Measurements from ENCODE around the gene CORO7.
"Not testable (repeated sequence)": the region's sequence is repeated elsewhere in the genome, so short reads cannot be mapped to it uniquely, and the experiment has no call there.

CORO7 gene

DNA sequence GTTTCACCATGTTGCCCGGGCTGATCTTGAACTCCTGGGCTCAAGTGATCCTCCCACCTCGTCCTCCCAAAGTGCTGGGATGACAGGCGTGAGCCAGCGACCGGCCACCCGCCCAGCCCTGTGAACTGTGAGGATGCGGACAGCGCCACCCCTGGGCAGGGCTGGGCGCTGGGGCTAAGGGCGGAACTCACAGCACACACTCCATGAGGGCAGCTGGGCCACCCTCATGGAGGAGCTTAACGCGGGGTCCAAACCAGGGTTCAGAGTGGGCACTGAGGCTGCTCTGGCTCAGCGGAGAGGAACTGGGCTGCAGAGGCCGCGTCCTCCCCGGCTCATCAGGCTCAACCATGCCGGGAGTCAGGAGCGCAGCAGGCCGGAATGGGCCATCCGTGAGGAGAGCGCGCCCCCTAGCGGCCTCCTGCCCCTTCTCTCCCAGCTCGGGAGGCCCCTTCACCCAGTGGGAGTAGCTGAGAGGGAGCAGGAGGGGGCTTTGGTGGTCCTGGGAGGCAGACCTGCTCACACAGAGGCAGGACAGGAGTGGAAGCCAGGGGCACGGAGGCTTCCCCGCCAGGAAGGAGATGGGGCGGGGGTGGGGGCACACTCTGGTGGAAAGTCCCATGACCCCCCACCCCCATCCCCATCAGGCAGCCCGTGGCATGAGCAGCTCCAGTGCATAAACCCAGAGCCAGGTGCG is 13.8 kb downstream of the CORO7 start:
- DNase-seq (ENCODE audit: low spot score): peak; percentile 67

DNA sequence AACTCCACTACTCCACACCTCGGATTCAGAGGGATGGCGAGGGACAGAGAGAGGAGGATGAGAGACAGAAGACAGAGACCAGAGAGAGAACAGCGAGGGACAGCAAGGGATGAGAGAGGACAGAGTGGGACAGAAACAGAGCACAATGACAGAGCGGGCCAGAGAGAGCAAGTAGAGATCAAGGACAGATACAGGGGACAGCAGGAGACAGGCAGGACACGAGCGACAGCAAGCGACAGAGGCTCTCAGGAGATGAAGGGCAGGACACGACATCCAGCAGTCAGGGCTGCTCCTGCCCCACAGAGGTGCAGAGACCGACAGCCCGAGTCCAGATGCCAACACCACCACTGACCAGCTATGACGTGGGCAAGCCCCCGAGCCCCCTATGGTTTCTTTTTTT is 14.9 kb downstream of the CORO7 start:
- no peak for DNase-seq (ENCODE audit: low spot score)

DNA sequence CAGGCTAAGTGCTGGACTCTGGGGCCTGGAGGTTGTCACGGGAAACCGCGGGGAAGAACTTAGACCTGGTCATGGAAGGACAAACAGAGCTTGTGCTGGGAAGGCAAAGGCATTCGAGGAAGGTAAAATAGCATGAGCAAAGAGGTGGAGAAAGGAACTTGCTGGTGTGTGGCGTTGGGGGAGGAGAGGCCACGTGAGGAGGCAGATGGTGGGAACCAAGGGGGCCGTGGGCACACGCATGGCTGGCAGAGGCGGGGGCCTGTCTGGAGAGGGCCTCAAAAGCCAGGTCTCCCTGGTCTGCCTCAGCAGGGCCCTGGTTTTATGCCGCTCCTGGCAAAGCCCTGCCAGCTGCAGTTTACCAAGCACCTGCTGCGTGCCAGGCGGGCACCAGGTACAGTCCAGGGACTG is 15.3 kb downstream of the CORO7 start:
- no peak for DNase-seq (ENCODE audit: low spot score)

DNA sequence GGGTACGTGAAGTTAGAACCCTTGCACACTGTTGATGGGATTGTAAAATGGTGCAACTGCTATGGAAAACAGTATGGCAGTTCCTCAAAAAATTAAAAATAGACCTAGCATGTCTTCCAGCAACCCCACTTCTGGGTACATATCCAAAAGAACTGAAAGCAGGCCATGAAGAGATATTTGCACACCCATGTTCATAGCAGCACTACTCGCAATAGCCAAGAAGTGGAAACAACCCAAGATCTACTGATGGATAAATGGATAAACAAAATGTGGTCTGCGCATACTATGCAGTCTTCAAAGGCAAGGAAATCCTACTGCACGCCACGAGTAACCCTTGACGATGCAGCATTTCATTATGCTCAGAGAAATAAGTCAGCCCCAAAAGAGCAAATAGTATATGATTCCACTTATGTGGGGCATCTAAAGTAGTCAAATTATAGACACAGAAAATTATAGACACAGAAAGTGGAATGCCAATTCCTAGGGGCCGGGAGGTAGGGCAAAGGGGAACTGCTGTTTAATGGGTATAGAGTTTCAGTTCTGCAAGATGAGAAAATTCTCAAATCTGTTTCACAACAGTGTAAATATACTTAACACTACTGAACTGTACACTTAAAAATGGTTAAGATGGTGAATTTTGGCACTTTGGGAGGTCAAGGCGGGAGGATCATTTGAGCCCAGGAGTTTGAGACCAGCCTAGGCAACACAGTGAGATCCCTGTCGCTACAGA is 17.2 kb downstream of the CORO7 start:
- DNase-seq (ENCODE audit: low spot score): no peak

DNA sequence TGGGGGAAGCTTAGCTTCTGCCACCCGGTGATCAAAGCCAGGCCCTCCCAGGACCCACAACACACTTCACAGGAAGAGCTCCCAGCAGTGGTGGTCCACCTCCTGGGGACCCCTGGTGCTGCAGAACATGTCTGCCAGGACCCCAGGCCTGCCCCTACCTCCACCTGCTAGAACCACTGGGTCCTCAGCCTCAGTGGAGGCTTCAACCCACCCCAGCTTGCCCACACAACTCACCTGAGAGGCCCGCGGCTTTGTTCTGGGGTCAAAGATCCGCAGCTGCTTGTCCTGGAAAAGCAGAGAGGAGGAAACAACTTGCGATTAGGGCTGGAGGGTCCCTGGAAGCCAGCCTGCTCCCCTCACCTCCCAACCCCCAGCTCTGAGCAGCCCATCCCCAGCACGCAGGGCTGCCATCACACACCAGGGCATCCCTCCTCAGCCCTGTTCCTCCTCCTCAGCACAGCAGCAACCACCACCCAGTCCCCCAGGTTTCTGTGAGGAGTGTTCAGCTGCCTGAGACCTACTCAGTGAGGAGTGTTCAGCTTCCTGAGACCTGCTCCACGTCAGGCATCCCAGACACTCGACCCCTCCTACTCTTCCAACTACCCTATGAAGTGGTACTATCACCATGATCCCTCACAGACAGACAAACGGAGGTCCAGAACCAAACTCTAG is 21.2 kb downstream of the CORO7 start:
- no peak for DNase-seq (ENCODE audit: low spot score)

DNA sequence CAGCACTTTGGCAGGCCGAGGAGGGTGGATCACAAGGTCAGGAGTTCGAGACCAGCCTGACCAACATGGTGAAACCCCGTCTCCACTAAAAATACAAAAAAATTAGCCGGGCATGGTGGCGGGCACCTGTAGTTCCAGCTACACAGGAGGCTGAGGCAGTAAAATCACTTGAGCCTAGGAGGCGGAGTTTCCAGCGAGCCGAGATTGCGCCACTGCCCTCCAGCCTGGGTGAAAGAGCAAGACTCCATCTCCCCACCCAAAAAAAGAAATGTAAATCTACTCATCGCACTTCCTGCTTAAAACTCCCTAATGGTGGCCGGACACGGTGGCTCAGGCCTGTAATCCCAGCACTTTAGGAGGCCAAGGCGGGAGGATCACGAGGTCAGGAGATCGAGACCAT is 22.5 kb downstream of the CORO7 start:
- not testable (repeated sequence) for DNase-seq (ENCODE audit: low spot score)

DNA sequence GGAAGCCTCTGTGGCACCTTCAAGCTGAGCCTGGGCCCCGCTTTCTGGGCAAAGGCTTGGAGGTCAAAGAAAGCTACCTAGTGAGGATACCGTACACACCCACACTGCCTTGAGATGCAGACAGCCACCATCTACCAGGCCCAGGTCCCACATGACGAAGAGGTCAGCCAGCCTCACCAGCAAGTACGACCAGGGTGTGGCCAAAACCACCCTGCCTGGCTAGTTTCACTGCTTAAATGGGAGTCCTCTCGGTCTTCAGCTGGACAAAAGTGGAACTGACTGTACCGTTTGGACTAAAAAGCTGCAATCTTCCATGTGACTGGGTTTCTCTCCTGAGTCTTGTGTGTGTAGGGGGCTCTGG is 23.2 kb downstream of the CORO7 start:
- no peak for DNase-seq (ENCODE audit: low spot score)

DNA sequence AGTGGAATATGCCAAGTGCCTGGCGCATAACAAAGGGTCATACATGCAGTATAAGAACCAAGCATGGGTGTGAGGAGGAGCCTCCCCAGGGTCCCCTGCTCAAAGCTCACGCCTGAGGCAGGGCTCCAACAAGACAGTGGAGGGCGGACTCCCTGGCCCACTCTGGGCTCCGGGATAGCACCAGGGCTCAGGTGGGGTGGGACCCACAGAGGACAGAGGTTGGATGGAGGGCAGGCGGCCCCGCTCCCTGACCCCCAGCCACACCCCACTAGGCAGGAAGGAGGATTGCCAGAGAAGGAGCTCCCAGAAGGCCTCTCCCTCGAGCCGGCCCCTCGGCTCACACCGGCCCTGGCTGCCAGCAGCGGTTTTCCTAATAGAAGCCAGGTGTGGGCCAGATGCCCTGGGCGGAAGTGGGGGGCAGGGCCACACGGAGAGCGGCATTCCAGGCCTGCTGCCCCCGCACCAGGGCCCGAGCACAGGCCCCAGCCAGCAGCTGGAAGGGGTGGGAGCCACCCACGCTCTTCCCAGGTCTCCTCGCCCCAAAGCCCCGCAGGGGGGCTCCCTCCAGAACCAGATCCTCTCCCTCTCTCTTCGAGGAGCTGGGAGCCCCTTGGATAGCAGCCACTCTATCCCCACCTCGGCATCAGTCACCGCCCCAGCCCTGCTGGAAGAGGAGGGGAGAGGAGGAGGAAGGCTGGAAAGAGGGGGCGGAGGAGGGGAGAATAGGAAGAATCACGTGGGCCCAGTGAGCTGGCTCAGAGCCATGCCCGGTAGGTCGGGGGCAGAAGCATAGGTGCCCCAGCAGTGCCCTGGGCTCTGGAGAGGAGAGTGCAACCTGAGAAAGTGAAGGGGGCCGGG is 23.8 kb downstream of the CORO7 start:
- DNase-seq (ENCODE audit: low spot score): no peak

DNA sequence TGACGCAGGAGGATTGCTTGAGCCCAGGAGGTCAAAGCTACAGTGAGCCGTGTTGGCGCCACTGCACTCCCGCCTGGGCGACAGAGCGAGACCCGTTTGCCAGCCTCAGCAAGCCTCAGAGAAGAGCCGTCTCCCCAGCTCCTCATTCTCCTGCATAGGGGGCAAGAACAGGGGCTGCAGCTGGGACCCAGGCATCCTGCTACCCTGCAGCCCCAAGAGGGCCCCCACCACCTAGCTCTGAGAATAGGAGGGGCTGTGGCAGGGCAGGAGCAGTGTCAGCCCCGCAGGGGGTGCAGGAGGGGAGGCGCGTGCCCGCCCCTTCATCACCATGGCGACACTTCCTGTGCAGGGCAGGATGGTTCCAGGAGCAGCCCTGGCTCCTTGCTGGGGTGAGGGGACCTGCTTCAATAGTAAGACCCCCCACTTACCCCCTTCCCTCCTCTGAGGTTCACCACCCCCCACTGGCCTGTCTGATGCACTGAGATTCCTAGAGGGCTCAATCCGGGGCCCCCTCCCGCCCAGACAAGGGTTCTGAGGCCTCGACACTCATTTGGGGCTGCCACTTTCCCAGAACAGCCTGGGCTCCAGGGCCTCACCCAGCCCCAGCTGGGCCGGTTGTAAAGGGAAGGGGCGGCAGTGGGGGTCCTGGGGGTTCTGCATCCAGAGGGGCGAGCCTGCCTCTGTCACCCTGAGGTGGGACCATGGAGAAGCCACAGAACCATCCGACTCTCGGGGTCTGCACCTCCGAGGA is 24.6 kb downstream of the CORO7 start:
- DNase-seq (ENCODE audit: low spot score): no peak

DNA sequence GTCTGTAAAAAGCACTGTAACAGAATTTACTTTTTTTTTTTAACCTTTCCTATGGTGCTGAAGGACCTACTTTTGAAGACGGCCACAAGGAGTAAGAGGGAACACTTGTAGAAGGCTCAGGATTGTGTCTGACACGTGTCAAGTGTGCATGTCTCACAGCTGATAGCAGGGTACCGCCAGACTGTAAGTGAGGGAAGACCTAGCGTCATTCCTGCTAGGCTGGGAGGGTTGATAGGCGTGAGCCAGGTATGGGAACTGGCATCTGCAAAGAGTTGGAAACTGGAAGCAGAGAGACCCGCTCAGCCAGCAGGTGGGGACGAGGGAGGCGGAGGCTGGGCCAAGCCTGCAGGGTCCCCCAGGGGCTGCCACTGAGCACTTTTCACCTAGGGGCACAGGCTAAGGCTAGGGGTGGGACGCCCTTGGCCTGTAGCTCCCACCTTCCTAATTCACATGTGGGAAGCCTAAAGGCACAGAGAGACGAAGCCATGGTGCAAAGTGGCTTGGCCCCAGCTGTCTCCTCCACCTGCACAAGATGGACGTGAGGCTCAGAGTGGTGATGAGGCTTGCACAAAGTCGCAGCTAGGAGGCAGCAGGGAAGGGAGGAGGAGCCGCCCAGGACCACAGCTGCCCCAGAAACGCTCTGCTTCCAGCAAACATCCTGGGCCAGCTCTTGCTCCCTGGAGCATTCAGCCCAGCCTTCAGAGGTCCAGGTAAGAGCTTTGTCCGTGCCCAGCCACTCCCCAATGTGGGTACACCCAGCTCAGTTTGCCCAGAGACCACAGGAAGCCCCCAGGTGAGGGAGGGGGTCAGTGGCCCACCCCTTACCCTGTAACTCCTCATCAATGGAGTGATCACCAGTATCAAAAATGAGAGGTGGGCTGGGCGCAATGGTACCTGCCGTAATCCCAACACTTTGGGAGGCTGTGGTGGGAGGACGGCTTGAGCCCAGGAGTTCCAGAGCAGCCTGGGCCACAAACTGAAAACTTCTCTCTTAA is 25.8 kb downstream of the CORO7 start:
- no peak for DNase-seq (ENCODE audit: low spot score)

DNA sequence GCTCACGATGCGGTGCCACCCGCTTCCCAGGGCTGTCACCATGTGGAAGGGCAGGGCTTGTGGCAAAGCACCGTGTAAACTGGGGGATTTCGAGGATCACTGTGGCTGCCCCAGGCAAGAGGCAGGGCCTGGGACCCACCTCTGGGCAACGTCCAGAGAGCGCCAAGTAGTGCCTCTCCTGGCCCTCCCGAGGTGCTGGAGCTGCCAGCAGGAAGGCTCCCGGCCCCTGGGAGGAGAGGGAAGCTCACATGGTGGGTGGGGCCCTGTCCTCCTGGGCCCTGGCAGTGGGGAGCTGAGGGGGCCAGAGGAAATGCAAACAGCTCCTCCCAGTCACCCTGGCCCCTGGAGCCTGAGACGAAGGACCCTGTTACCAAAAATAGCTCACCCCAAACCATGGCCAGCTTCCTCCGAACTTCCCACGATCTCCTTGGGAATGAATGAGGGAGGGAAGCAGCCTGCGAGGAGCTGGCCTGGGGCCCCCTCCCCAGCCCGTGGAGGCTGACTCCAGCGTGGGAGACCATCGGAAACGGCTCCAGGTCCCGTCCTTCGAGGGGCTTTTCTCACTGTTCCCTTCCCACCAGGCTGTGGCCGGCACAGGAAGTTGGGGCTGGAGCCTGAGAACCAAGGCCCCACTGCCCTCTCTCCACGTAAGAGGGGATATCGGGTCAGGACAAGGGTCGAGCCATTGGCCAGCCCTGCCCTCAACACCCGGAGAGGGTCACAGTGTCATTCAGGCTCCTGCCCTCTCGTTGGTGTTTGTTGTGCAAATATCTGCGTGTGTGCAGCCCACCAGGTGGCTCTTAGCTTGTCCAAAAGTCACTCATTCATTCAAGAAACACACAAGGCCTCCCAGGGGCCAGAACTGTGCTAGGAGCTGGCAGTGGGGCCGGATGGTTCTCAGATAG is 27.1 kb downstream of the CORO7 start:
- DNase-seq (ENCODE audit: low spot score): no peak

DNA sequence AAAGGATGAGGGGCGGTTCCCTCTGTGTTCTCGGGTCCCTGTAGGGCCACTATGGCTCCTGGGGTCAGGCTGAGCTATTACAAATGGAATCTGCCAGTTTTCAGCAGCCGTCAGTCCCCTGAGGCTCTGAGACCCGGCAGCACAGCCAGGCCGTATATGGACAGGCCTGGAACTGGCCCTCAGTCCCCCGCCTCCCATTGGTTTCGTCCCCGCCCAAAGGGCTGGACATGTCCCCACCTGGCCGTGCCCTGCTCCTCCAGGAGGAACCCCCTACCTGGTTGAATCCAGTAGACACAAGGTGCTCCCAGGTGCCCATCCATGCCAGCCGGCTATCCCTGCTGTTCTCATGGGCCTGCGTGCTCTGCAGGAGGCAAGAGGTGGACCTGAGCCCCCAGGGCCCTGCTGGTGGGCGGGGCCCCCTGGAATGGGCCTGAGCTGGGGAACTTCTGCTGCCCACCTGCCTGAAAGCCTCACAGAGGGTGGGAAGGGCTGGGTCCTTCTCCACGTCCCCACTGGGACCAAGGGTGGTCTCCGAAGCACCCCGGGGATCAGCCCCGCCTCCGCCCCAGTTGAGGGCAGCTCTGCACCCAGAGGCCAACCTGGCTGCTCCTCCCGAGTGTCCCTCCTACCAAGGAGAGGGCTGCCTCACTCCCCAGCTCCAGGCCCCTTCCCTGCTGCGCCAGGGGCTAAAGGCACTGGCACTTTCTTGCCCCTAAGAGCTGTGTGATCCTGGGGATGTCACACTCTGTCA is 27.9 kb downstream of the CORO7 start:
- no peak for DNase-seq (ENCODE audit: low spot score)

DNA sequence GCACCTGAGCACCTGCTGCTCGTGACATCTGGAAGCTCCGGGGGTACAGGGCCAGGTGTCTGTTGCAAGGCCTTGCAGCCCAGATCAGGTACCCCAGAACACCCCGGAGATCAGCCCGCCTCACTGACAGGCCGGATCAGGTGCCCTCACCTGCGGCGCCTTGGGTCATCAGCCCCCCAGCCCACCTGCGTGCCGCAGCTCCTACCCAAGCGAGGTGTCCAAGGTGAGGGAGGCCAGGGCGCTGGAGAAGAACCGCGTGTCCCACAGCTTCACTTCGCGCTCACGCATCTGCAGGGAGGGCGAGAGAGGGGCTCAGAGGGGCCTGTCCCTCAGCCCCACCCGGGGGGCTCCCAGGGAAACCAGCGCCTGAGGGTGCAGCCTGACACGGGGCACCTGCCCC is 28.6 kb downstream of the CORO7 start:
- no peak for DNase-seq (ENCODE audit: low spot score)

DNA sequence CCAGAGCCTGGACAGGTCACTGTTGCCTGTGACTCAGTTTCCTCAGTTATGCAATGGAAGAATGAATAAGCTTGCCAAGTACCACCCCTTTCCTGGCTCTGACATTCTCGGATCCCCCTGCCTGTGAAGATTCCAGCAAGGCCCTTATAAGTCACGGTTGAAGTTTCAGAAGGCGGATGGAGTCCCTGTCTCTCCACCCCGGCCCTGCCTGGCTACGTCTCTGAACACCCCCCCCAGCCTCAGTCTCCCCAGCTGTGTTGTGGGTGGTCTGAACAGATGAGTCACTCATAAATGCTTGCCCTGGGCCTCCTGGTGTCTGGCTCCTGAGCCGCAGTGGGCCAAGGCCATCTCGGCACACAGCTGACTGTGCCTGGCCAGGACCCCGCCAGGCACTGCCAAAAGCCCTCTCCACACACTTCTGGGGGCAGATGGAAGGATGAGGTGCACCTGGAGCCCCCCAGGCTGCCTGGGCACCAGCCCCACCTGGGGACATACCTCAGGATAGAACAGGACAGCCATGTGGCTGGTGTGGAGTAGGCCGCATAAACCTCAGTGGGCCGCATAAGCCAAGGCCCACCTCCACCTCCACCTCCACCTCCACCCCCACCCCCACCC is 29.3 kb downstream of the CORO7 start:
- DNase-seq (ENCODE audit: low spot score): no peak

DNA sequence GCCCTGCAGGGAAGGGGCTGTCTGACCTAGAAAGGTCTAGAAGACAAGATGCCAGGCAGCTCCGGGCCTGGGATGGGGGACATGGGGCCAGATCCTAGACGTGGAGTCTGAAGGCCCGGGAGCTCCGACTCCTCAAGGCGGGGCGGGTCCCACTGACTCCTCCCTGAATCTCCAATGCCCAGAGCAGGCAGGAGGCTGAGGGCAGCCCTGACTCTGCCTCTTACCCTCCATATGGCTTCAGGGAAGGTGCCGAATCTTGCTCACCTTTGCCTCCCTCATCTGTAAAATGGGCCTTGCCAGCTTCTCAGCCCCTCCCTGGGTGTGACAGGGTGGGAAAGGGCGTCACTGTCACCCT is 30.0 kb downstream of the CORO7 start:
- DNase-seq (ENCODE audit: low spot score): no peak

DNA sequence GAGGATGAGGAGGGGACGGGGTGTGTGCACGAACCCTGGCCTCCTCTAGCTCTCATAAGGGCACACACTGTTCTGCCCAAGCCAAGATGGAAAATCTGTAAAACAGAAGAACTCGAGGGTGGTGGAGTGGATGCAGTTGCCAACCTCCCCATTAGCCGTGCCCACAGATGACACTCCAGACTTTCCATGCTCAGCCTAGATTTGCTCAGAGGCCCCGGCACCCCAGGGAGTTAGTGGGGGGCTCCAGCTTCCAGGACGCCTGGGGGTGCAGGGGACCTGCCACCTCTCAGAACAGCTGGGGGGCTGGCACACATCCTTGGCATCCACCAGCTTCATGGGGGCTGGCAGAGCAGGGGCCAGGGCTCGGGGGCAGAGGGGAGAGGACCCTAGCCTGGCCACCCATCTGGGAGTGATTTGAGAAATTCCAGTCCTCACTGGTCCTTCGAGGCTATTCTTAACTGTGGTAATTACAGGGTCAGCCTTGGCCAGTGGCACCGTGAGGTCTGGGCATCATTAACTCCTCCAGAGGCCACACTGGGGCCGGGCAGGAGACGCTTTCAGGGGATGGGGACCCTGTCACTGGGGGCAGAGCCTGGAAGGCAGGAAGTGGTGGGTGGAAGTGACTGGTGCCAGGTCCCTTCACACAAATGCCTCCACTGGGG is 30.5 kb downstream of the CORO7 start:
- no peak for DNase-seq (ENCODE audit: low spot score)

DNA sequence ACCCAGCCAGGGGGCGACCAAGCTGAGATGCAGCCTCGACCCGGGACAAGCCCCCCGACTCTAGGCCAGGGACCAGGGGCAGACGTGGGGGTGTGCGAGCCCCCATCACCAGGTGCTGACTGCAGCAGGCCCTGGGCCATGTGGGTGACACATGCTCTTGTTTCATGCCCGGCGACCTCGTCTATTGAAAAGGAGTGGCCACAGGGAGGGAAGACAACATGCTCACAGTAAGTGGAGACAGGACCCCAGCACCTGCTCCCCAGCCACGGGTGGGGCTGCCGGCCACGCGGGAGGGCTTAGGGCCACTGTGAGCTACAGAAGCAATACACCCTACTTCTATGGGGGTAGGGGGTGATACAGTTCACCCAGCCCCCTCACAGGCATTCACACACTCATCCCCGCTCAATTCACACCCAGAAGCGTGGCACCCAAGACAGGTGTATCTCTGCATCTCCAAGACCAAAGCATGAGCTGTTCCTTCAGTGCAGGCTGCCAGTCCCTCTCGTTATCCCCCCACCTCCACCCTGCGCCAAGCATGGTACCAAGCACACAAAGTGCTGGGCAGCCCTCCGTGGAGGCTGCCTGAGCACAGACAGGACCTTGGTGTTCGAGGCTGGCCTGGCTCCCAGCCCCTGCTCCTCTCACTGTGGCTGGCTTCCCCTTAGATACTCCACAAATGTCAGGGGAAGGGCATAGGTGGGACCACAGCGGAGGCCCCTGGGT is 31.2 kb downstream of the CORO7 start:
- DNase-seq (ENCODE audit: low spot score): no peak

Data from globus pallidus (tissue), 1 donor.